Body of pancreas (tissue), 4 donors: ENCODE measurements around the gene PTPRA.

ENCODE experiments used
- CTCF ChIP-seq, 7 experiments: fragments of 450-650 bp in 4 of 7; fragments of 200-600 bp in 3 of 7; sonication (generic) in 3 of 7; IDR thresholded peaks; one replicate each; pipeline ENCODE4 v1.5.1; 2016 to 2019; ENCODE audit warnings: antibody characterized with exemption in 7 of 7
- POLR2A ChIP-seq, 3 donors: fragments of 450-650 bp; IDR thresholded peaks; one replicate each; pipeline ENCODE4 v1.6.1; 2016; ENCODE audit warnings: antibody characterized with exemption in 3 of 3, mild to moderate bottlenecking in 2 of 3

DNA sequence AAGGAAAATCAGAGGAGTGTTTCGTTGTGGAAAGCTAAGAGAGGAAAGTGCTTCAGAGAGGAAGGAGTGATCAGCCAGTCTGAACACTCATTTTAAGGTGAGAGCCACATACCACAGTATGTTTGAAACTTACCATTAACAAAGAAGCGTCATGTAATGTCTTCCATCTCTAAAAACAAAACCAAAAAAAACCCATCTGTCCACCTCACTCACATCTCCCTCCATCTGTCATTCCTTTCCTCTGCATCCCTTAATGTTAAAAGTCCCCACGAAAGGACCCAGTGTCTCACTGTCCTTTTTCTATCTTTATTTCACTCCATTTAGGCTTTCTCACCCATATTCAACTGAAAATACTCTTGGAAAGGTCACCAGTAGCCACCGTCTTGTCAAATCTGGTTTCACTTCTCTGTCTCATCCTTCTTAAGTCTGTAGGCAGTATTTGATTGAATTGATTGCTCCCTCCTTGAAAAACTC, 110.8 kb downstream of the PTPRA start:
- TF ChIP-seq POLR2A (IDR thresholded peaks at IDR 0.05) (no peak), CTCF (IDR thresholded peaks at IDR 0.05) (no peak)
